Measurements from ENCODE around the gene AK9.

The AK9 gene

GRCh38 chr6:109671733-109672132 lies 19.3 kb downstream of the AK9 start:
- TF ChIP-seq GATA2 (IDR thresholded peaks at IDR 0.05; ENCODE audit: low read depth, low read length), result no peak

- TF ChIP-seq GATA3 (IDR thresholded peaks at IDR 0.05; ENCODE audit: low read depth, low read length) (no peak), GATA2 (IDR thresholded peaks at IDR 0.05; ENCODE audit: low read depth, low read length) (no peak)
Measured at GRCh38 chr6:109669811-109670210, 21.2 kb downstream of the AK9 start.

- no peak for TF ChIP-seq GATA2 (IDR thresholded peaks at IDR 0.05; ENCODE audit: low read depth, low read length)
- no peak for TF ChIP-seq GATA3 (IDR thresholded peaks at IDR 0.05; ENCODE audit: low read depth, low read length)
Measured at GRCh38 chr6:109662192-109662591, 28.8 kb downstream of the AK9 start.

- TF ChIP-seq GATA3 (IDR thresholded peaks at IDR 0.05; ENCODE audit: low read depth, low read length), result no peak
- TF ChIP-seq GATA2 (IDR thresholded peaks at IDR 0.05; ENCODE audit: low read depth, low read length), result no peak
Measured at GRCh38 chr6:109660526-109661320, 30.3 kb downstream of the AK9 start.

GRCh38 chr6:109655761-109656262 lies 35.2 kb downstream of the AK9 start:
- TF ChIP-seq GATA3 (IDR thresholded peaks at IDR 0.05; ENCODE audit: low read depth, low read length) (no peak), GATA2 (IDR thresholded peaks at IDR 0.05; ENCODE audit: low read depth, low read length) (no peak)

- TF ChIP-seq GATA2 (IDR thresholded peaks at IDR 0.05; ENCODE audit: low read depth, low read length) (no peak), GATA3 (IDR thresholded peaks at IDR 0.05; ENCODE audit: low read depth, low read length) (no peak)
Measured at GRCh38 chr6:109653264-109653663, 37.7 kb downstream of the AK9 start.

- no peak for TF ChIP-seq GATA2 (IDR thresholded peaks at IDR 0.05; ENCODE audit: low read depth, low read length)
- no peak for TF ChIP-seq GATA3 (IDR thresholded peaks at IDR 0.05; ENCODE audit: low read depth, low read length)
Measured at GRCh38 chr6:109644131-109644530, 46.9 kb downstream of the AK9 start.

- TF ChIP-seq GATA2 (IDR thresholded peaks at IDR 0.05; ENCODE audit: low read depth, low read length) (no peak), GATA3 (IDR thresholded peaks at IDR 0.05; ENCODE audit: low read depth, low read length) (no peak)
Measured at GRCh38 chr6:109632405-109632804, 58.6 kb downstream of the AK9 start.

GRCh38 chr6:109631403-109631802 lies 59.6 kb downstream of the AK9 start:
- TF ChIP-seq GATA2 (IDR thresholded peaks at IDR 0.05; ENCODE audit: low read depth, low read length) (no peak), GATA3 (IDR thresholded peaks at IDR 0.05; ENCODE audit: low read depth, low read length) (no peak)

- TF ChIP-seq GATA2 (IDR thresholded peaks at IDR 0.05; ENCODE audit: low read depth, low read length), result no peak
- no peak for TF ChIP-seq GATA3 (IDR thresholded peaks at IDR 0.05; ENCODE audit: low read depth, low read length)
Measured at GRCh38 chr6:109628158-109629000, 62.6 kb downstream of the AK9 start.

GRCh38 chr6:109626311-109626710 lies 64.7 kb downstream of the AK9 start:
- no peak for TF ChIP-seq GATA3 (IDR thresholded peaks at IDR 0.05; ENCODE audit: low read depth, low read length)
- no peak for TF ChIP-seq GATA2 (IDR thresholded peaks at IDR 0.05; ENCODE audit: low read depth, low read length)

- TF ChIP-seq GATA2 (IDR thresholded peaks at IDR 0.05; ENCODE audit: low read depth, low read length) (no peak), GATA3 (IDR thresholded peaks at IDR 0.05; ENCODE audit: low read depth, low read length) (no peak)
Measured at GRCh38 chr6:109625199-109625598, 65.8 kb downstream of the AK9 start.

GRCh38 chr6:109623288-109623687 lies 67.7 kb downstream of the AK9 start:
- TF ChIP-seq GATA2 (IDR thresholded peaks at IDR 0.05; ENCODE audit: low read depth, low read length) (no peak), GATA3 (IDR thresholded peaks at IDR 0.05; ENCODE audit: low read depth, low read length) (no peak)

GRCh38 chr6:109612268-109612667 lies 78.7 kb downstream of the AK9 start:
- TF ChIP-seq GATA2 (IDR thresholded peaks at IDR 0.05; ENCODE audit: low read depth, low read length) (no peak), GATA3 (IDR thresholded peaks at IDR 0.05; ENCODE audit: low read depth, low read length) (no peak)

- TF ChIP-seq GATA2 (IDR thresholded peaks at IDR 0.05; ENCODE audit: low read depth, low read length), result no peak
- TF ChIP-seq GATA3 (IDR thresholded peaks at IDR 0.05; ENCODE audit: low read depth, low read length), result no peak
Measured at GRCh38 chr6:109611502-109611901, 79.5 kb downstream of the AK9 start.
